Daoy (cell line): Measurements from ENCODE around the gene ATP2C2. TPM values are rescaled to one million over a fixed set of nuclear protein-coding genes. Genes with fewer than 3 reads are reported as not detected.

Experiments used
- DNase-seq: peaks from one replicate; pipeline ENCODE4 v3.0.0-alpha.2; 2015; ENCODE audit warnings: low read depth
- total RNA-seq: library from RNA; depleted of rRNA; stranded (reverse); fragments of >200 nt; shearing (Covaris generic); gene quantifications from 2 replicates; pipeline ENCODE4 v1.2.3, GENCODE V29; 2014

Gene ATP2C2
- total RNA-seq, 1 experiment from 2014 or later = not detected

GRCh38 chr16:84489131-84489530, 120.8 kb downstream of the ATP2C2 start:
- no peak for DNase-seq

- DNase-seq = no peak
These were observed 127.2 kb downstream of the ATP2C2 start for GRCh38 chr16:84495506-84495905.

GRCh38 chr16:84496991-84497390, 128.7 kb downstream of the ATP2C2 start:
- no peak for DNase-seq

GRCh38 chr16:84497418-84498222, 129.3 kb downstream of the ATP2C2 start:
- no peak for DNase-seq

GRCh38 chr16:84498223-84498610, 129.9 kb downstream of the ATP2C2 start:
- no peak for DNase-seq

- no peak for DNase-seq
These were observed 130.7 kb downstream of the ATP2C2 start for GRCh38 chr16:84498859-84499620.

DNA sequence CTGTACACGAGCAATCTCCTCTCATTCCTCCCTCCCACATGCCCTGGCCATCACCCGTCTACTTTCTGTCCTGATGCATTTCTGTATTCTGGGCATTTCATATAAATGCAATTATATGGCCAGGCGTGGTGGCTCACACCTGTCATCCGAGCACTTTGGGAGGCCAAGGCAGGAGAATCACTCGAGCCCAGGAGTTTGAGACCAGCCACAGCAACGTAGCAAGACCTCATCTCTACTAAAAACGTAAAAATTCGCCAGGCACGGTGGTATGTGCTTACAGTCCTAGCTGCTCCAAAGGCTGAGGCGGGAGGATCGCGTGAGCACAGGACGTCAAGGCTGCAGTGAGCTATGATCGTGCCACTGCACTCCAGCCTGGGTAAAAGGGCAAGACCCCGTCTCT, 131.3 kb downstream of the ATP2C2 start:
- no peak for DNase-seq

DNA sequence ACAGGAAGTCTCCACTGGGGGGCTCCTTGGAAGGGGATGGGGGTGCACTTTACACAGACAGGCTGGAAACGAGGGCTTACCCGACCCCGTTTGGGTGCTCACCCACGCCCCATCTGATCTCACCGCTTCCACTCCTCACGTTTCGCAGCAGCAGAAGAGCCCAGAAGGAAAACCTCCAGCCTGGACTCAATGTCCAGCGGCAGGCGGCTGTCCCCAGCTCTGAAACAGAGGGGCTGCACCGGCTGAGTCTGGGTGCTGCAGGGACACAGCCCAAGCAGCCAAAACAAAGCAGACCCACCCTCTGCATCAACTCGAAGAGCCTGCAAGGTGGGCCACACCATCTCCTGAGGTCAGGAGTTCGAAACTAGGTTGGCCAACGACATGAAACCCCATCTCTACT, 132.2 kb downstream of the ATP2C2 start:
- no peak for DNase-seq

DNA sequence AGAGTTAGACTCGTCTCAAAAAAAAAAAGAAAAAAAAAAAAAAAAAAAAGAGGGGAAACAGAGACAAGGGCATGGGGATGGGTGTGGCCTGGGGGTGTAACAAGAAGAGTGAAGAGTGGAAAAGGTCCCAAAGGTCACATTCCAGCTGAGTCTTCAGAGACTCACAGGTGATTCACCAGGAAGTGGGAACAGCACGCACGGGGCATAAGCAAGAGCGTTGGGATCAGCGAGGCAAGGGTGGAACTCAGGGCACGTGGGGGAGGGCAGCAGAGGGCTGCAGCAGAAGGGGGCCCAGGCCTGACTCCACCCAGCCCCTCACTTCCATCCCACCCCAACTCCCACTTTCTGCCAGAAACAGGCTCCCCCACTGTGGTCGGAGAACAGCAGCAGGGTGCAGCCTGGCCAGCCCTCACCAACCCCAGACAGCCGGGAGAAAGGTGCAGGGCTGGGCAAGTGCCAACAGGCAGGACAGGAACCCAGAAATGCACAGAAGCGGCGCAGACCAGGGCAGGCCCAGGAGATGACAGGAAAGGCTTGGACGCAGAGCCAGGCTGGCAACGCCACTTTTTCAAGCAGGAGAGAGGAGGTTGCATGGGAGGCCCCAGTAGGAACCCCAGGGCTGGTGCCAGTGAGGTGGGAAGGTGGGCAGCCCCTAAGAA, 132.9 kb downstream of the ATP2C2 start:
- DNase-seq = peak; percentile 75

DNA sequence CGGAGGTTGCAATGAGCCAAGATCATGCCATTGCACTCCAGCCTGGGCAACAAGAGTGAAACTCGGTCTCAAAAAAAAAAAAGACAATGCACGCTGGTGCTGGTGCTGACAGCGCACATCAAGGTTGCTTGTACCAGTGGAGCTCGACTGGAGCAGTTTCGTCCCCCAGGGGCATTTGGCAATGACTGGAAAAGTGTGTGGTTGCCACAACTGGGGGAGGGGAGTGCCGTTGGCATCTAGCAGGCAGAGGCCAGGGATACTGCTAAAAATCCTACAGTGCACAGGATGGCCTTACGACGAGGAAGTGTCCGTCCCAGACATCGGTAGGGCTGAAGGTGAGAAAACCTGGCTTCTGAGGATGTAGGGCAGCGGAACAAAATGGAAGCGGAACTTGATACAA, 133.7 kb downstream of the ATP2C2 start:
- no peak for DNase-seq

DNA sequence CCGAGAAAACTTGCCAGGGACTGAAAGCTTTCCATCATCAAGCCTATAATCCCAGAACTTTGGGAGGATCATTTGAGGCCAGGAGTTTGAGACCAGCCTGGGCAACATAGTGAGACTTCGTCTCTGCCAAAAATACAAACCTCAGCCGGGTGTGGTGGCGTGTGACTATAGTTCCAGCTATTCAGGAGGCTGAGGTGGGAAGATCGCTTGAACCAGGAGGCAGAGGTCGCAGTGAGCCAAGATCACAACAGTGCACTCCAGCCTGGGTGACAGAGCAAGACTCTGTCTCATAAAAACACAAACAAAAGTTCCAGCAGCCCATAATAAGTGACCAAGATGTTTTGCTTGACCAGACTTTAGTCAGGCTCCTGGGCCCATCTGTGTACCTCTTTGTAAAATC, 134.2 kb downstream of the ATP2C2 start:
- peak; percentile 31 for DNase-seq

DNA sequence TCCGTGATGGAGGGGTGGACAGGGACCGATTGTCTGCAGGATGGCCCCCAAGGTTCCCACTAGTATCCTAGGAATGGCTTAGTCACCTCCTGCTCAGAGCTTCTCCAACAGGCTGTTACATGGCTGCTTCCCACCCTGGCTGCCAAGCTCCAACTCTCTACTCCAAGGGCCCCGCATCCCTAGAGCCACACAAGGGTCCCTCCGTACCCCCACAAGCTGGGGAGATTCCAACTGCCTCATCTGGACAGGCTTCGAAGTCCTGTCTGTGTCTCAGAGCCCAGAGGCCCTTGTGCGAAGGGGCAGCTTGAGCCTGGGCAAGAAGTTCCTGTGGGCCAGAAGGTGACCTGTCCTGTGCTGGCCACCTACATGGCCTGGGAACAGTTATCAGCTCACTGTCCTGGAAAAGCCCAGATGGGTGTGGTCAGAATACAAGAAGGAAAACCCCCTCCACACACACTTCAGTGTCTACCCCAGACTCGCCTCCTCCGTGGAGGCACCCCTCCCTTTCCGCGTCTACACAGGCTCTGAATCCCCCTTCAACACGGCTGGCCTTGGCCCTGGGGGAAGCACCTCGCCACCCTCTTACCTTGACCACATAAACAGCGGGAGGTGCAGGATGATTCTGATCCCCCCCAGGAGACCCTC, 135.5 kb downstream of the ATP2C2 start:
- no peak for DNase-seq

DNA sequence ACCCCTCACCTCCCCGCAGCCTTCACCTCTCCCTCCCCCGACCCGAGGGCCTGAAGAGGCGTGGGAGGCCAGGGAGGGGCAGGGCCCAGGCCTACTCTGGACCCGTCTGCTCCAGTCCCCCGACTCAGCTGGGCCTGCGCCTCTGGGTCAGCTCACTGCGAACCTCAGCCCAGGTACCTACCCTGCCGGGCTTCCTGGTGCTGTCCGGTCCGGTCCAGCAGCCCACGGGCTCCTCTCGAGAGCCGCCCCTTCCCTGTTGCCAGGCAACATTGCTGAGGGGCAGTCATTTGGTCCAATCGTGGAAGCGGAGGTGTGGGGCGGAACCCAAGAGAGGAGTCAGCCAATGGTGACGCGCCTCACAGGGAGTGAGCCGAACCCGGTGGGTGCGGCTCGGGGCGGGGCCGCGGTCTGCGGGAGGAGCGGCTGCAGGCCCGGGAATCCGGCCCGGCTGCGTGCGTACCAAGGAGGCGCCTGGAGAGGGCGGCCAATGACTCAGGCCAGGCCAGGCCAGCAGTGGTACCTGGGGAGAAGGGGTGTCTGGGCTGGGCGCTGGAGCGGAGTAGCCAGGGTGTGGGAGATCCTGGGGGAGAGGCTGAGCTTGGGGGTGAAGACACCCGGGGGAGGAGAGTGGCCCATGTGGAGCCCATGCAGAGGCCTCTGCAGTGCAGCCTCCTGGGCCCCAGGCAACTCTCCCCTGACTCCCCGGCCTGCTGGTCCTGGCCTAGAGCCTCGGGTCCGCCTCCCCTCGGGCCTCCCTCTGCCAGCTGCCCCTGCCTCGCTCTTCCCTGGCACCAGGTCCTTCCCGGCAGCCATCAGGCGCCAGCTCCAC, 136.3 kb downstream of the ATP2C2 start, which contains the start of gene MEAK7:
TSS of gene MEAK7 (minus strand) at position 240 of the 829 bp plus-strand sequence. CDS start 6,573 bp downstream, outside the sequence.
- DNase-seq = peak; percentile 99

DNA sequence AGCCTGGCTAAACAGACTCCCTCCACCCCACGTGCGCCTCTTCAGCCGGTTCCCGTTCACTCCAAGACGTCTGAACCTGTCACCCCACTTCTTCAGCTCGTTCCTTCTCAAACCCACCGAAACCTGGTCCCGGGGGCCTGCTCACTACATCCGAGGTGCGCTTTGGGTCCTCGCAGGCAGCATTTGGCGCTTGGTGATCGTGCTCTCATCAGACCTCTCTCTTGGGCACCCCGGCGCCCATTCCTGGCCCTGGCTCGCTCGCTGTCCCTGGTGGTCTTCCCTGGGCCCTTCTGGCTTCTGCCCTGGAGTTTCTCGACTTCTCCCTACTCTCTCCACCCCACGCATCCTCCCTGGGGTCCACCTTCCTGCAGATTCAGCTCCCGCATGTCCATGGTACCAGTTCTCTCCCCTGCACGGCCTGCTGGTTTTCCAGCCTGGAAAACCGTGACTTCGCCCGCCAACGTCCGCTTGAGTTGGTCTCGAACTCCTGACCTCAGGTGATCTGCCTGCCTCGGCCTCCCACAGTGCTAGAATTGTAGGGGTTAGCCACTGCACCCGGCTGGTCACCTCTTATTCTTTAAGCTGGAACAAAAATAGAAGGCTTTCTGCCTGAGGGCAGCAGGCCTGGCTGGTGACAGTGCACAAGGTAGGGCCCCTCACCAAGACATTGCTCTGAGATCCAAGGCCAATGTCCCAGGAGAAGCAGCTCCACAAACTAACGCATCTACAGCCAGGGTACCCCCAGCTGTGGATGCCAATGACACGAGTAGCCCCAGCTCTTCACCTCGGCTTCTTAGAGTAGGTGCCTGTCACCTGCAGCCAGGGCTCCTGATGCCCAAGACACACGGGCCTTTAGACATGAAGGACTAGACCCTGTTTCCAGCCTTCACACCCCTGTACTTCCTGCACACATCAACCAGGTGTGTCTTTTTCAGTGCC, 137.2 kb downstream of the ATP2C2 start:
- no peak for DNase-seq

GRCh38 chr16:84507011-84507982, 139.0 kb downstream of the ATP2C2 start:
- DNase-seq = no peak

GRCh38 chr16:84508502-84508901, 140.2 kb downstream of the ATP2C2 start:
- no peak for DNase-seq

GRCh38 chr16:84509032-84509950, 141.0 kb downstream of the ATP2C2 start:
- DNase-seq = no peak
